Kidney tubule cell (primary cell): ENCODE measurements around the gene TMEM164.

Source experiments
- DNase-seq: peaks from one replicate; pipeline ENCODE4 v3.0.0-alpha.2; 2018; ENCODE audit warnings: low spot score

TMEM164 gene

DNA sequence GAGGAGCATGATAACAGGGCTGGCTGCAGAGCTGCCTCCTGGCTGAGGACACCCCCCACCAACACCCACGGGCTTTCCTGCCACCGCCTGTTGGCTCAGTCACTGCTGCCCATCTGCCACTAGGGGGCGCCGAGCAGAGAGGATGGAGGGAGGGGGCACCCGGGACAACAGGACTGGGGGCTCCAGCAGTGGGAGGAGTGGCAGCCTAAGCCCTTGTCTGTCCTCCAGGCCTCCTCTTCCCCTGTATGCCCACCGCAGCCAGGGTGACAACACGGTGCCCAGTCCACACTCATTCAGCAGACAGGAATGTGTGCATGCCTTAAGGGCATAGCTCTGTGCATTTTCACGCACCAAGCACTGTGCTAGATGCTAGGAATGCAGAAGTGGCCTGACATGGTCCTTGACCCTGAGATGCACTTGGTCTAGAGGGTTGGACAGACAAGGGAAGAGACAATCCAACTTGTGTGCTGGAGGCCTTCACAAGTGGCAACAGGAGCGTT is 165.1 kb downstream of the TMEM164 start:
- peak; percentile 82 for DNase-seq

DNA sequence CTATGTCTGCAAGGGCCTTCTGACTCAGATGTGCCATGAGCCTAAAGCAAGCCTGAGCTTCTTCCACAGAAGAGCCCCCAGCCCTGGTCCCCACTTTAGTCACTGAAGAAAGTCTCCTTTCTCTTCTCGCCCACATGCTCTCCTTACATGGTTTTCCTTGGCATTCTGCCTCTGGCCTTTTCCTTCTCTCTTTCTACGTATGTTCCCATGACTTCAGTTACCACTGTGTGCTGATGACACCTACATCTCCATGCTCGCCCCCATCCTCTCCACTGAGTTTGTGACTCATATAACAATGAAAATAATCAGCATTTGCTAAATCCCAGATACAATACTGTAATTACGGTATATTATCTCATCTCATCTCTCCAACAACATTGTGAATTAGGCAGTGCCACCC is 165.7 kb downstream of the TMEM164 start:
- no peak for DNase-seq

DNA sequence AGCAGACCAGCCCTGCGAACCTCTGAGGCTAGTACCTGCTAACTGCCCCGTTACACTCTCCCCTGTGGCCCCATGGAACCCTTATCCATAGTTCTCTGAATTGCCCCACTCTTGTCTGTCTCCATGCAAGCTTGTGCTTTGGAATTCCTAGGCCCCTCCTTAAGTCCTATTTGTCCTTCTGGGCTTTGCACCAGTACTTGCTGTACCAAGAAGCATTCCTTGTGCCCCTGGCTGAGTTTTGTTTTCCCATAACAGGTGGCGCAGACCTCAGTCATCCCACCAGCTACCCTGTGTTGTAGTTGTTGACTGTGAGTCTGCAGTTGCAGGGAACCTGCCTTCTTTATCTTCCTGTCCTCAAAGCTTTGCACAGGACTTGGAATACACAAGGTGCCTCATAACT is 167.1 kb downstream of the TMEM164 start:
- no peak for DNase-seq

DNA sequence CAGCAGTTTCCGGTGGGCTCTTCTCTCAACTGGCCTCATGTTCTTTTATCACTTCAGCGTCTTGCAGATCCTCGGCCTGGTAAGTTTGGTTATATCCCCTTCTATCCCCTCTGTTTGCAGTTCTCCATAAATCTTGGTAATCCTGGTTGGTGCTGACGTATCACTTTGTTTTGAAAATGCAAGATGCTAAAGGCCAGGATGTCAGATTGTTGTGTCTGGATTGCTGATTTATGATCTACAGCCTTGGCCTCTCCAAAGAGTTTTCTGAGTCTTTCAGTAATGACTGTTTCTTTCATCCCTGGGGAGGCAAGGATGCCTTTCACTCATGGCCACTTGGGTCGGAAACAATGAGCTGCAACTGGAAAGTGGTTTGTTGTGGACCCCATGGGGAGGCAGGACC is 168.5 kb downstream of the TMEM164 start:
- no peak for DNase-seq

DNA sequence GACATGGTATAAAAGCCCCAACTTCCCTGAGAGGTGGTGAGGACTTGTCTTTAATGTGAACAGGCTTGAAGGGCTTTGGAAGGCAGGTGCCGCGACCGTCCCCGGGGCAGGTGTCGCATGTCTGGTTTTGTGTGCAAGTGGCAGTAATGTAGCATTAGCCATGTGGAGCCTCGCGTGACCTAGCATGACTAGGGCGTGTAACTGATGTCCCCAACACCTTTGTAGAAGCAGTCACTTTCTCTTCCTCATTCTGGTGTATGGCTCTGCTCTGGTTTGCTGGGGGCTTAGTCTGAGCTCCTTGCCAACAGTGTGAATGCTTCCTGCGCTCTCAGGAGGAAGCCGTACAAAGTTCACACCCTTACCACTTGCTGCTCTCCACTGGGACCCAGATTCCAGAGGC is 169.3 kb downstream of the TMEM164 start:
- no peak for DNase-seq

DNA sequence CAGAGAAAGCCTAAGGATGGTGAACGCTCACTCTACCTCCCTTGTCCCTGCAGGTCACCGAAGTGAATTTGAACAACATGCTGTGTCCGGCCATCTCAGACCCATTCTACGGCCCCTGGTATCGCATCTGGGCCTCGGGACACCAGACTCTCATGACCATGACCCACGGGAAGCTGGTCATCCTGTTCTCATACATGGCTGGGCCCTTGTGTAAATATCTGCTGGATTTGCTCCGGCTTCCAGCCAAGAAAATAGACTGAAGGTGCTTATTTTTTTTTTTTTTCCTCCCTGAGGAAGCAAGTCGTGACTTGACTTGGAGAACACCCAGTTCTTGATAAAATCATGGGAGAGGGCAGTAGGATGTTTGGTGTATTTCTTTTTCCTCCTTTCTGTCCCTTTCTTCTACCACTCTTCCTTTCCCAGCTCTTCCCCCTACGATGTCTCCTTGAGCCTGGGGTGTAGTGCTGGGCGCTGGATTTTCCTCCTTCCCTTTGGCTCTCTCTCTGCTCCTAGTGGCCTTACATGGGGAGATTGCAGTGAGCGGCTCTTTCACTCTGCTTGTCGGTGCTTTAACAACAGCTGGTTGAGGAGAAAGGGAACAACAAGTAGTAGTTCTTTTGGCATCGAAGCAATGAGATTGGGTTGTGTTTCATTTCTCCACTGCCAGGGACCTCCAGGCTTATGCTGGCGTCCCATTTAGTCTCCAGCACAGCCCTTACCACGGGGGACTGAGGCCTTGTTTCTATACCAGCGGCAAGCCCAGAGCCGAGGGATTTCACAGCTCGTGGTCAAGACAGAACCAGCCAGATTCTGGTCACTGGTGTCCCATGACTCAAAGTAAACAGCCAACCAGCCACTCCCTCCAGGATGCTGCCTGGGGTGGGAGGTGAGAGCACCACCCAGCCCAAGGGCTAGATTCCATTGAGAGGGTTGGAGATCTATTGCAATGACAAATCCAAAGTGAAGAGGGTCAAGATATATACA is 170.6 kb downstream of the TMEM164 start:
- DNase-seq = peak; percentile 44

DNA sequence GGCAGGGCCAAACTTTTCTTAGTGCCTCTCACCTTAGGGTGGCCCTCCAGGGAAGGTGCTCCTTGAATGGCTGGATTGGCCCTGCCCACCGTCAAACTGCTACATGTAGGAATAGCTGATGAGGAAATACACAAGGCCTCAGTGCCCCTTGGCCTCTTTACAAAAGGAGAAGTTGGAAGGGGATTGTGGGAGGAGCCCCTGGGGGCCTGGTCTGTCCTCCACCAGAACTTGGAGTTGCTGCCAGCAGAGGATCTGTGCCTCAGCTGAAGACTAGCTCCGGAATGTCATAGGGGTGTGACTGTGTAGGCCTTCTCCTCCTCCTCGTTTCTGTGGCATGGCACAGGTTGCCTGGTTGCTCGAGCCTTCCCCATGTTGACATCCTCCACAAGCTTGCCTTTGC is 172.2 kb downstream of the TMEM164 start:
- DNase-seq = no peak

DNA sequence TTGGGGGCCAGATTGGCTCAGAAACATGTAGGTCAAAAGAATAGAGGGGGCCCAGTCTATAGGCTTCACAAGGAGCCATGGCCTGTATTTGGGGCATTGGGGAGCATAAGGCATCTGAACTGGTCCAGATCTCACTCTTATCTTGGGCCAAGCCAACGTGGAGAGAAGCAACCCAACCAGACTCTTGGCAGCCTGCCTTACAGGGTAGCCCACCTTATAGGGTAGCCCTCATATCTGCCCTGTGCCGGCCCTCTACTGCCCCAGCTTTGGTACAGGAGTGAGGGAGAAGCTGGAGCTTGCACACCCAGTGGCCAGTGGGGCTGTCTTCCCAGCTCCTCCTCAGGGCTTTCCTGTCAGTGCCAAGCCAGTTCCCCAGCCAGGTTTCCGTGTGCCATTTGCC is 172.8 kb downstream of the TMEM164 start:
- DNase-seq = no peak

DNA sequence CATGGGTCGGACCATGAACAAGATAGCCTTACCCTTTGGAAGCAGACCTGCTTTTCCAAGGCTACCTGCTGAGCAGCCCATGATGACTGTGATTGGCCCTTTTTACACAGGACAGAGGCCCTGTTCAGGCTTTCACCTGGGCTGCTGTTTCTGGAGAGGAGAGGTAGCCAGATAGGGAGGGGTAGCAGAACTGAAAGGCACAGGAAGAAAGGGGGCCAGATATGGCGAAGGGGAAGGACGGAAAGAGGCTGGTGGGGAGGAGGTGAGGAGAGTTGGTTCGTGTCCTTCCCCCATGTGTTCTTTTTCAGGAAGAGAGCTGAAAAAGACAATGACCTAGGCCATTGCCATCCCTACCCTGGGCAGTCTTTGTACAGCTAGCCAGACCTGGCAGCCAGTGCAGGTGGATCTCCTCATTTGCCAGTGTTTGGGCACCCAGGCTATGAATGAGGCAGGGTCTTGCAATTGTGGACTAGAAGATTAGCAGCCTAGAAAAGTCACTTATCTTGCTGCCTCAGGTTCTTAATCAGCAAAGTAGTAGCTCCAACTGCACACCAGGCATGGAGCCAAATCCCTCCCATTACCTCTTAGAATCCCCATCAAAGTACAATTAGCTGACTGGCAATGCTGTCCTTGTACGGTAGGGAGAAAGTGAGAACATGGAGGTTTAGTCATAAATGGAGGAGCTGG is 175.4 kb downstream of the TMEM164 start:
- DNase-seq = no peak

DNA sequence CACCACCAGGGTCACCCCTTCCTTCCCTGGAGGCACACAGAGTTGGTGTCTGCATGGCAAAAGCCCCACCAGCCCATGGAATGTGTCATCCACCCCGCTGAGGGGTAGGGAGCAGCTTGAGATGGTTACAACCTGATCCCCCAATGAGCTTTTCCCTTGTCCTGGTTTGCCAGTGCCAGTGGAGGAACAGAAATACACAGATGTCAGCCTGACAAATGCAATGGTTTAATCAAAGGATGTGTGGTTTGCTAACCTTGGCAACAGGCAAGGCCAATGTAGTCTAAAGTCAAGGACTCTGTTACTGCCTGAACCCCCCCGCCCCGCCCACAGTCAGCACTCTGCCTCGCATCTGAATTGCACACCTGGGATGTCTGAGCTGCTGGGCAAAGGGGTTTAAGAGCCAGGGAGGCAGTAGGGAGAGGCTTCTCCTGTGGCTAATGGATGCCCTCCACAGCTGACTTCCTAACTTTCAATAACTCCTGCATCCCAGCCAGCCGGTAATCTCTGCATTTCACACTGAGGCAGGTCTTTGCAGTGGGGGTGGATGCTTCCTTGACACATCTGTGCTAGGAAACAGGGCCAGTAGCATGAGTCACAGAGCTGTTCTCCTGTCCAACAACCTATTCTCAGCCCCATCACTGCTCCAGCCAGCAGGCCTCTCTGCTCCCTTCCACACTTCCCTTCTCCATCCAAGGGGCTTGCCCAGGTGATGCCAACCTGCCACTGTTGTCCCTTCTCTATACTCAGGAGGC is 177.4 kb downstream of the TMEM164 start:
- peak; percentile 73 for DNase-seq

DNA sequence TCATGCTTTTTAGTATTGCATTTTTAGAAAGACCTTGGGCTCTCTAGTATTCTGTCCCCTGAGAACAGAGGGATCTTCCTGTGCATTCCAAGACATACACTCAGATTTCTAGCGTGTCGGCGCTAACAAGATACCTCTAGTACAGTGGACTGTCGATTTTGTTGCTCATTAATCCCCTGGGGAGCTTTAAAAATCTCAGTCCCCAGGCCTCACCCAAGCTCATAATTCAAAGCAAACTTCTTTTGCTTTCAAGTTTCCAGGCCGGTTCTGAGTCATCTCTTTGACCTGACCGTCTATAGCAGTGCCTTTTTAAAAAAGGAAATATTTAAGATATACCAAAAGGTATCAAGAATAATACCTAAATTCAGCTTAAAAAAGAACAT is 178.0 kb downstream of the TMEM164 start:
- DNase-seq = peak; percentile 62

DNA sequence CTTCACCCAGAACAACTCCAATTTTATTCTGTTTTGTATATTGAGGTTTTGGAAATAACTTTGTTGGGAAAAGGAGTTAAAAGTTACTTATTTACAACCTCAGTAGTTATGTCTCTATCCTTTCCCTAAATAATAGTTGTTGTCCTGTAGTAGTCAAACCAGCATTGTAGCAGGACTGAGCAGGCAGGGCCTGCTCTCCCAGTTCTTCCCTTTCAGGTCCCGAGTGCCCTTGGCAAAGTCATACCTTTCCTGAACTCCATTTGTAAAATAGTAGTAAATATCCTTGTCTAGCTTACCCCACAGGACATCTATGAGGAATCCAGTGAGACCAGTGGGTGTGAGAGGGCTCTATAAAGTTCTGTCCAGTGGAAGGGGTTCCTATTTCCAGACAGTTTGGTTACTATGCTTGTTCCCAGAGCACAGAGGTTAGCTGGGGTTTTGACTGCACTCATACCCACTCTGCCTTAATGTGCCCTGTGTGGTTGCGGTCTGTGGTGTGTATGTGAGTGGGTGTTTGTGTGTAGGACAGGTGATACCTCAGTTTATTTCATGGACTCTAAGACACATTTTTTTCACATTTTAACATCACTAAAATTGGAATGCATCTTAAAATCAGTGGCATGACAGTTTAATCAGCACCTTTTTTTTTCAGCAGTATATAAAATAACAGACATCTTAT is 178.7 kb downstream of the TMEM164 start:
- DNase-seq = no peak

DNA sequence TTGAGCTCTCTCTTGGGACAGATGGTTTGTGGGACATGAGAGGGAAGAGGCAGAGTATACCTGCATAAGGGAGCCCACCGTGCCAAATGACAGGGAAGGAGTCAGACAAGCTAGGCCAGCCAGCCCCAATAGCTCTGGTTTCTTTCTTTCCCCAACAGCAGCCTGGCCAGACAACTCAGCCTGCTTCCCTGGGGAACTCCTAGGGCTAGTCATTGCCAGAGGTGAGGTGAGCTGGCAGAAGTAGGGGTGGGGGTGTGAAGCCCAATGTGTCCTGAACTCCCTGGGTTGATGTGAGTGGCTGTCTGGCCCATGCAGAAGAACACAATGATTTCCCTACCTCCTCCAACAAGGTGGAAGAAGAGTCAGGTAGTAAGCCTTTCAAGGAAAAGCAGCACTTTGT is 179.4 kb downstream of the TMEM164 start:
- peak; percentile 56 for DNase-seq

DNA sequence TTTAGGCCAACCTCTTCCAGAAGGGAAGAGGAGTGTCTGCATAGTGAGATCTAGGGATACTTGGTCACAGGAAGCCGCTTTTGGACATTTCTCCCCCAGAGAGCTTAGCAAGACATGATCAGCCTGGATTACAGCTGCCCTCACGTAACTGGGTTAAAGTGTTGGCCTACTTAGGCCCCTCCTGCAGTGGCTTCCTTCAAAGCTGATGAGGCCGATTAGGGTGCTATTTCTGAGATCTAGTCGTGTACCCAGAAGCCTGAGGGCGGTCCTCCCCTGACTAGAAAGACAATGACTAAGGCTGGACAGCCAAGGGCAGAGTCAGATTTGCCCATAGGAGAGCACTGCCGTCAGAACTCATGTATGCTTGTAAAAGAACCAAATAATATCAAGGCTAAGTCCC is 180.0 kb downstream of the TMEM164 start:
- no peak for DNase-seq

DNA sequence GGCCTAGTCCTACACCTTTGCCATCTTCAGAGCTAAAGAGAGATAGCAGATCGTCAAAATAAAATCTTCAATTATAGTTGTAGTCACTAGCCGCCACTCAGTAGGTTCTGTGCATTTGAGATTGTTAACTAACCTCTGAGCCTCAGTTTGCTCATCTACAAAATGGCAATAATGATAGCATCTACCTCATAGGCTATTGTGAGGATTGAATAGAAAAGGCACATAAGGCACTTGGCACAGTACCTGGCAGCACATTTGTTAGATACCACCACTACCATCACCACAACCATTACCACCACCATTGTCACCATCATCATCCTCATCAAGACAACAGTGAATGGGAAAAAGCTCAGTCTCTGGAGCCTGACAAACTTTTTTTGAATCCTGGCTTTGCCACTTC is 180.4 kb downstream of the TMEM164 start:
- DNase-seq = no peak

DNA sequence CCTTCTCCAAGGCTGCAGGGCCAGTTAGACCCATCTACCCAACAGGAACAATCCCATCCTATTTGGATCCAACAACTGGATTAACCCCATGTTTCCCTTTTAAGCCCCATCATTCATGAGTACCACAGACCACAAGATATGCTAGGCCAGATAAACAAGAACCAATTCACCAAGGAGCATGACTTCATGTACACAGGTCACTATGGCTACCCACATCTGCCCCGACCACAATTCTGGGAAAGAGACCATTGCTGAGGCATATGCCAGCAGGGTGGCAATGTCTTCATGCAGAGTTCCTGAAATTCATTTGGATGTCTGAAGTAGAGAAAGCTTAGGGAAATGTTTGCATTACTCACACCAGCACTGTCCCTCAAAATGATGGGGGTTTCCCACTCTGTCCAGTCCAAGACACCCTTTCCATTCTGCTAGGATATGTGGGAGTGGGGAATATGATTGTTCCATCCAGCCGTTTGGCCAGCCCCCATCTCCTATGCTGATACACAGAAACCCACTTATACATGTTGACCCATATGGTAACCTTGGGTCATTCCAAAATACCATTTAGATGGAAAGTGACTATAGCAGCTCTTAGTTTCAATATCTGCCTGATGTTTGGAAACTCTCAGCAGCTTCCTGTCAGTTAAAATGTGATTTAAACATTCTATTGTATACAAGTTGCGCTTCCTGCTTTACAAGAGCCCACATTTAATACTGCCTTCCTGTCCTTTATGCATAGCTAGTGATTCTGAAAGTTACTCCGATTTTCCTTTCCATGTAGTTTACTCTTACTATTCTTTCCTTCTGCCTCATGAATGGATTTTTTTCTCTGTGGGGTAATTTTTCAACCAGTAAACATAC is 186.0 kb downstream of the TMEM164 start:
- DNase-seq = peak; percentile 57

DNA sequence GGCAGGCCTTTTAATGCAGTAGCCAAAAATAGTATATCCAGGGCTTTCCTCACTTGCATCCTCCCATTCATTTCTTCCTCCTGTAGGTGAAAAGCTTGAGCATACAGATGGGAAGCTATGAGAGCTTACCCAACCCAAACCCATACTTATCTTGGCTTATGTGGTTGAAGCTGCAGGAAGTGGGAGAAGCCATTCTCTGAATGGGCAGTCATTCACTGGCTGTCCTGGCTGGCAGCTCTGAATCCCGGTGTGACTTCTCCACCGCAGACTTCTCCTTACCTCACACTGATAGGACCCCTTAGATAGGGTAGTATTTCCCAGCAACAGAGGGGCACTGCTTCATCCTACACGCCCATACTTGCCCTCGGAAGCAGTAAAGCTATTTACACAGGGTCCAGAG is 189.6 kb downstream of the TMEM164 start:
- DNase-seq = no peak

DNA sequence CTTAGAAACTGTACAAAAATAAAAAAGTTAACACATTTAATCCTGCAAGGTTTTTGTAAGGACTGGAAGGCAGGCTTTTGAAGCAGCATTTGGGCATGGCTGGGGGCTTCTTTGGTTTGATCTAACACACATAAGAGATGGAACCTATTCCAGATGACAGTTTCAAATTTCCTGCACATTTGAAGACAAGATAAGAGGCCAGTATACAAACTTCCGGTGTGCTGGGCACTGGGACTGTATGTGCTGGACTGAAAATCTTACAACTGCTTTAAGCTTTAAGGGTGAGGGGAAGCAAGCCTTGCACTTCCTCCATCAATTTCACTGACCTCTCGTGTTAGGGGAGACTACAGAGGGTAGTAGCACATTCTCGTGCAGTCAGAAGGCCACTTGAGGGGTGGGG is 192.1 kb downstream of the TMEM164 start:
- no peak for DNase-seq

DNA sequence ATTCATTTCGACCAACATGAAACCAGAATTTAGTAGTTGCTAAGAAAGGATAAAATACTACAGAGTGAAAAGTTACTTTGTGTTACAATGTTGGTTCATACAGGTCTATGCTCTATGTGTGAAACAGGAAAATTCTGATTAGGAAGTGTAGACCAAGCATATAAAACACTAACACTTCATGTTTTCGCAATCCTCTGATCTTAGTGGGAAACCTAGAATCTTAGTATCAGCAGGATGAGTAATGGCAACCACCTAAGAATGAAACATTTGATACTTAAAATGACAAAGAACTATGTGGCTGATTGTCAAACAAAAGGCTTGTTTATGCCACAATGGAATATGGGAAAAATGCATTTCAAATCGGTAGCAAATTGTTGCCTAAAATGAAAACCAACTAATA is 198.9 kb downstream of the TMEM164 start:
- no peak for DNase-seq

DNA sequence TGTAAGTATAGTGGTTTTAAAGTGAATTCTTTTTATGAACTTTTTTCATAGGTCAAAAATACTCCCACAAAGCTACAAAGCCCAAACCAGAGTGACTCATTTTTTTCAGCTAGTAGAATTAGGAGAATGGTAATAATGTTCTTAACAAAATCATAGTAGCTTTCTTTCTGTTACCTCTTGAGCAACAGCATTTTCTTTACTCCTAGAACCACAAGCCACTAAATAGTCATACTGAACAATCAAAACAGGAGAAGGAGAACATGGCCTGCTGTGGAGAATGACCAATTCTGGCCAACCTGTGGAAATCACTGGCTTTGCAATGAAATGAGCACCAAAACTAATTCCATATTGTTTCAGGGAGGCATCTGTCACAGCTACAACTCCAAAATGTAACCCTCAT is 202.1 kb downstream of the TMEM164 start:
- peak; percentile 28 for DNase-seq

DNA sequence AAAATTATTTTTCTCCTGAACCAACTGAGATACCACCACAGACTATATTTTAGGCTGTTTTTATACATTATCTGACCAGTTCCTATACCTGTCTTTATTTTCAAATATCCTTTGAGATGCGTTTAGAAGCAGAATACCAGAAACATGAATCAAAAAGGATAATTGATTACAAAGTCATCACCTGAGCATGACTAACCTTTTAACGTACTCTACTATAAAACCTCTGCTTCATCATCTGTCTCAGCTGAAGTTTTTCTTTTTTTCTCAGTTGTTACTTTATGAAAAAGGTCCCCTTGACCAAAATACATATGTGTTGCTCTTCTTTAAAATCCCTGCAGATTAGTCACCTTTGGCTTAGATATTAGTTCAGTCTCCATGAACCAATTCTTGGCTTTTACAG is 205.2 kb downstream of the TMEM164 start:
- peak; percentile 22 for DNase-seq
